ENCODE data around the gene KRTAP10-5. TPM values are rescaled to one million over a fixed set of nuclear protein-coding genes. Genes with fewer than 3 reads are reported as not detected.

Gene KRTAP10-5
- polyA plus RNA-seq, 1 experiment = not detected

- POLR2A ChIA-PET = no interaction called here
- DNase-seq (ENCODE audit: low read depth, low spot score) = no peak
- no peak for TF ChIP-seq CTCF (IDR thresholded peaks at IDR 0.05; ENCODE audit: low read depth, low read length)
- Histone ChIP-seq H3K9me3 (ENCODE audit: control insufficient read depth, insufficient read depth, low read length) (peaks cover 18% of the 10 kb centered on the region), H3K4me3 (ENCODE audit: low read depth, low read length) (no peak overlapping the region), H3K27me3 (ENCODE audit: control insufficient read depth, insufficient read depth, low read length) (no peaks in the 10 kb centered on the region), H3K27ac (ENCODE audit: low read depth, low read length) (no peak overlapping the region)
- CTCF ChIA-PET = no interaction called here
Measured at GRCh38 chr21:44568261-44568660, 12.1 kb downstream of the KRTAP10-5 start.

DNA sequence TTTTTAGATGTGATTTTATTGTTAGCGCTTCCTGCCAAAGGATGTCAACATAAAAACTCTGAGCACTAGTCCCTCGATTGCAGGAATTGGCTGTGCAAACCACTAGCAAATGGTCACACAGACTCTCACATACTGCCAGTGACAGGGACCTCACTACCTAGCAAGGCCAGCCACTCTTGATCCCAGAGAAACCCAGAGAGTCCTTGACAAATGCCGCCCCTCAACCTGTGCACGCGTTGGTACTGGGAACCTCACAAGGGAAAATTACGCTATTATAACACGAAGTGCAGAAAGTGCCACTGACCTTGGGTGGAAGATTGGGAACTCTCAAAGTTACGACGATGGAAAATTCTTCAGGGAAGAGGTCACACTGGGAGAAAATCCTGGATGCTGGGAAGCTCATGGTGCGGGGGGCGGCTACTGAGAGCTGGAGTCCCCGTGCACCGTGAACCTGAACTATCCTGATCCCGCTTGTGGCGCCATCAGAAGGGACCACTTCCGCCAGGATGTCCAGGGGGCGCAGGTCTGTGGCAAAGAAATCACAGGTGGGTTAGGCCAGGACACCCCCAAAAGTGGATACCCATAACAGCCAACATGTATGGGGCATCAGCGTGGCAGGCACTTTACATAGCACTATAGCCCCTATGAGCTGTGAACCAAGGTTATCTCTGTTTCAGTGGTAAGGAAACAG, 12.8 kb downstream of the KRTAP10-5 start:
- DNase-seq (ENCODE audit: low read depth, low spot score) = no peak
- Histone ChIP-seq H3K9me3 (ENCODE audit: control insufficient read depth, insufficient read depth, low read length) (peaks cover 18% of the 10 kb centered on the region), H3K27me3 (ENCODE audit: control insufficient read depth, insufficient read depth, low read length) (no peaks in the 10 kb centered on the region), H3K4me3 (ENCODE audit: low read depth, low read length) (no peak overlapping the region), H3K27ac (ENCODE audit: low read depth, low read length) (no peak overlapping the region)
- TF ChIP-seq CTCF (IDR thresholded peaks at IDR 0.05; ENCODE audit: low read depth, low read length) = no peak
- POLR2A ChIA-PET = no interaction called here
- CTCF ChIA-PET = no interaction called here

DNA sequence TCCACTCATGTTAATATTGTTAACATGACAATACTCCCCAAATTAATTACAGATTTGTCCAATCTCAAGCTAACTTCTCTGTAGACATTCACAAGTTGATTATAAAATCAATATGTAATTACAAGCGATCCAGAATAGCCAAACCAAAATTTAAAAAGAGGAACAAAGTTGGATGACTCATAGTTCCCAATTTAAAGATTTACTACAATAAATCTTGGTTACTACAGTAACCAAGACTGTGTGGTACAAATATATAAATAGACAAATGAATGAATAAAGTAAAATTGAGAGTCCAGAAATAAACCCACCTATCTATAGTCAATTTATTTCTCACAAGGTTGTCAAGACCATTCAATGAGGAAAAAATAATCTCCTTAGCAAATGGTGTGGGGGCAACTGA, 14.0 kb downstream of the KRTAP10-5 start:
- no peak for TF ChIP-seq CTCF (IDR thresholded peaks at IDR 0.05; ENCODE audit: low read depth, low read length)
- POLR2A ChIA-PET = no interaction called here
- Histone ChIP-seq H3K27ac (ENCODE audit: low read depth, low read length) (no peak overlapping the region), H3K4me3 (ENCODE audit: low read depth, low read length) (no peak overlapping the region), H3K27me3 (ENCODE audit: control insufficient read depth, insufficient read depth, low read length) (no peaks in the 10 kb centered on the region), H3K9me3 (ENCODE audit: control insufficient read depth, insufficient read depth, low read length) (peaks cover 12% of the 10 kb centered on the region)
- no peak for DNase-seq (ENCODE audit: low read depth, low spot score)
- CTCF ChIA-PET = no interaction called here

DNA sequence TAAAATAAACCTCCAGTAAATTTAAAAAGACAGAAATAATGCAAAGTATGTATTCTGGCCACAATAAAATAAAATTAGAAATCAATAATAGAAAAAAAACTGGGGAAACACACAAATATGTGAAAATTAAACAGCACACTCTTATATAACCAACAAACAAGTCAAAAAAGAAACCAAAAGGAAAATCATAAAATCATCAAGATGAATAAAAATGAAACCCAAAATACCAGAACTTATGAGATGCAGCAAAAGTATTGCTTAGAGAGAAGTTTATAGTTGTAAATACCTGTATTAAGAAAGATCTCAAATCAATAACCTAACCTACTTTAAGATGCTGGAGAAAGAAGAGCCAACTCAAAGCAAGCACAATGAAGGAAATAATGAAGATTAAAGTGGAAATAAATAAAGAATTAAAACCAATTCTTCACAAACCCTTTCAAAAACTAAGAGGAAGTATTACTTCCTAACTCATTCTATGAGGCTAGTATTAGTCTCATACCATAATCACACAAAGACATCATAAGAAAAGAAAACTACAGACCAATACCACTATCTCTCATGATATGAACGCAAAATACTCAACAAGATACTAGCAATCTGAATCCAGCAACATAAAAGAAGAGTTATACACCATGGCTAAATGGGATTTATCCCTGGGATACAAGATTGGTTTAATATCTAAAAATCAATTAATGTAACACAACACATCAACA, 15.4 kb downstream of the KRTAP10-5 start:
- POLR2A ChIA-PET = no interaction called here
- Histone ChIP-seq H3K9me3 (ENCODE audit: control insufficient read depth, insufficient read depth, low read length) (peaks cover 12% of the 10 kb centered on the region; the same call in 1 of the 2 replicates), H3K27me3 (ENCODE audit: control insufficient read depth, insufficient read depth, low read length) (no peaks in the 10 kb centered on the region), H3K4me3 (ENCODE audit: low read depth, low read length) (no peak overlapping the region), H3K27ac (ENCODE audit: low read depth, low read length) (no peak overlapping the region)
- no peak for DNase-seq (ENCODE audit: low read depth, low spot score)
- CTCF ChIA-PET = no interaction called here
- TF ChIP-seq CTCF (IDR thresholded peaks at IDR 0.05; ENCODE audit: low read depth, low read length) = no peak

GRCh38 chr21:44564099-44564498, 16.3 kb downstream of the KRTAP10-5 start:
- Histone ChIP-seq H3K9me3 (ENCODE audit: control insufficient read depth, insufficient read depth, low read length) (peaks cover 9% of the 10 kb centered on the region; the same call in 1 of the 2 replicates), H3K4me3 (ENCODE audit: low read depth, low read length) (no peak overlapping the region), H3K27me3 (ENCODE audit: control insufficient read depth, insufficient read depth, low read length) (no peaks in the 10 kb centered on the region), H3K27ac (ENCODE audit: low read depth, low read length) (no peak overlapping the region)
- no peak for DNase-seq (ENCODE audit: low read depth, low spot score)
- ChIA-PET POLR2A (no interaction called here), CTCF (no interaction called here)
- TF ChIP-seq CTCF (IDR thresholded peaks at IDR 0.05; ENCODE audit: low read depth, low read length) = no peak

Measured in AG04450 (cell line).